K562 (cell line): ENCODE data around the gene IGF2BP3. TPM values are rescaled to one million over a fixed set of nuclear protein-coding genes. Genes with fewer than 3 reads are reported as not detected.

Experiments
- CHD7 ChIP-seq: fragments of 200-600 bp; sonication (generic); IDR thresholded peaks from one replicate; pipeline ENCODE4 v1.6.1; 2012; ENCODE audit warnings: mild to moderate bottlenecking, low read depth, low read length, inconsistent platforms
- FOSL1 ChIP-seq: fragments of 200-800 bp; sonication (Bioruptor generic); conservative IDR thresholded peaks from 2 replicates; pipeline ENCODE4 v1.6.1; 2016; ENCODE audit warnings: missing genetic modification characterization, missing compliant biosample characterization
- polyA plus RNA-seq, 8 experiments: library from polyadenylated mRNA; depleted of rRNA in 4 of 8; stranded (reverse) in 5 of 8; unstranded in 3 of 8; fragments of >200 nt; fragmentation: Nextera tagmentation in 2 of 8; fragmentation: Illumina TruSeq in 1 of 8; extraction: Ambion mirVana in 2 of 8; extraction: Trizol in 1 of 8; gene quantifications; 2 replicates each; pipeline versions ENCODE4 v1.2.1 to v1.2.3, GENCODE V29; 2011 to 2014; ENCODE audit warnings: inconsistent platforms in 1 of 8, missing spikeins in 1 of 8
- total RNA-seq, 7 experiments: library from RNA; depleted of rRNA in 6 of 7; stranded (reverse); fragments of >200 nt in 6 of 7; fragmentation: Illumina TruSeq in 2 of 7; extraction: Trizol in 2 of 7; gene quantifications; 2 replicates each; pipeline versions ENCODE4 v1.2.1 to v1.2.3, GENCODE V29; 2011 to 2021; ENCODE audit warnings: low replicate concordance in 1 of 7

Gene IGF2BP3
- total and polyA plus RNA-seq, 9 of the 15 experiments (the other 6 are each of a cell fraction or from before 2014, with no cell fraction given), result 8.4 to 88.1 (median 61.2) TPM

GRCh38 chr7:23377134-23377533 lies 93.2 kb downstream of the IGF2BP3 start (continued):
- TF ChIP-seq CHD7 (no peak), FOSL1 (tag) (peak; percentile 65)
